DMS53 (cell line): Measurements from ENCODE around the gene TRIM66.

Source experiments
- DNase-seq: peaks from one replicate; lab custom pipeline; 2025; lab: John Stamatoyannopoulos, UW

The TRIM66 gene

GRCh38 chr11:8656291-8656690 is 26.2 kb downstream of the TRIM66 start:
- peak; percentile 67 for DNase-seq

- DNase-seq: no peak
Measured at GRCh38 chr11:8654503-8654902, 28.0 kb downstream of the TRIM66 start.

- DNase-seq: no peak
Measured at GRCh38 chr11:8652140-8652539, 30.3 kb downstream of the TRIM66 start.

- DNase-seq: no peak
Measured at GRCh38 chr11:8650401-8650990, 32.0 kb downstream of the TRIM66 start.

GRCh38 chr11:8649361-8649760 is 33.1 kb downstream of the TRIM66 start:
- DNase-seq: no peak

GRCh38 chr11:8646873-8647272 is 35.6 kb downstream of the TRIM66 start:
- no peak for DNase-seq

- no peak for DNase-seq
Measured at GRCh38 chr11:8642196-8642841, 40.1 kb downstream of the TRIM66 start.

- DNase-seq: no peak
Measured at GRCh38 chr11:8641332-8641731, 41.1 kb downstream of the TRIM66 start.

GRCh38 chr11:8640267-8640906 is 42.1 kb downstream of the TRIM66 start:
- no peak for DNase-seq

GRCh38 chr11:8639655-8640054 is 42.8 kb downstream of the TRIM66 start:
- DNase-seq: no peak

- no peak for DNase-seq
Measured at GRCh38 chr11:8638300-8638699, 44.2 kb downstream of the TRIM66 start.

GRCh38 chr11:8636127-8636526 is 46.3 kb downstream of the TRIM66 start:
- DNase-seq: no peak

GRCh38 chr11:8634498-8634897 is 48.0 kb downstream of the TRIM66 start:
- no peak for DNase-seq

- no peak for DNase-seq
Measured at GRCh38 chr11:8631395-8632118, 50.9 kb downstream of the TRIM66 start.

- no peak for DNase-seq
Measured at GRCh38 chr11:8624698-8625097, 57.8 kb downstream of the TRIM66 start.

- DNase-seq: no peak
Measured at GRCh38 chr11:8621147-8621546, 61.3 kb downstream of the TRIM66 start.

GRCh38 chr11:8617063-8617462 is 65.4 kb downstream of the TRIM66 start:
- DNase-seq: no peak

GRCh38 chr11:8615291-8616032 is 67.0 kb downstream of the TRIM66 start:
- DNase-seq: no peak

- no peak for DNase-seq
Measured at GRCh38 chr11:8614497-8614896, 68.0 kb downstream of the TRIM66 start.

- DNase-seq: no peak
Measured at GRCh38 chr11:8613036-8613435, 69.4 kb downstream of the TRIM66 start.

GRCh38 chr11:8612522-8612921 is 69.9 kb downstream of the TRIM66 start:
- no peak for DNase-seq

- peak; percentile 89 for DNase-seq
Measured at GRCh38 chr11:8610532-8611116, 71.8 kb downstream of the TRIM66 start.
